K562 (cell line): ENCODE measurements around the gene AP1G2.

Experiments used
- JUN ChIP-seq, 2 experiments: sonication (generic) in 1 of 2; formaldehyde crosslinking in 1 of 2; IDR thresholded peaks; 2 replicates each; pipeline versions ENCODE4 v1.6.1 to v1.8.0; 2012 to 2022; ENCODE audit warnings: borderline replicate concordance in 2 of 2, mild to moderate bottlenecking in 2 of 2, improper control_type of control experiment in 1 of 2, low read depth in 1 of 2, low read length in 1 of 2, missing genetic modification reagents in 1 of 2
- MTA1 ChIP-seq: fragments of 450-650 bp; IDR thresholded peaks from 2 replicates; pipeline ENCODE4 v1.6.1; 2017; ENCODE audit warnings: borderline replicate concordance
- ZFP30 ChIP-seq: fragments of 250-450 bp; sonication (Bioruptor Pico); IDR thresholded peaks from 2 replicates; pipeline ENCODE4 v1.8.0; 2022; ENCODE audit warnings: moderate library complexity, mild to moderate bottlenecking, inconsistent platforms, borderline replicate concordance
- ZNF311 ChIP-seq: fragments of 250-450 bp; sonication (Bioruptor Pico); IDR thresholded peaks from 2 replicates; pipeline ENCODE4 v1.4.0; 2020; ENCODE audit warnings: mild to moderate bottlenecking, moderate library complexity
- TF ChIP-seq, protein P1 (sequence below), 2 experiments: fragments of 450-650 bp; IDR thresholded peaks; 2 replicates each; pipeline ENCODE4 v1.6.1; 2016; ENCODE audit warnings: mild to moderate bottlenecking in 2 of 2, borderline replicate concordance in 1 of 2, low read depth in 1 of 2, moderate library complexity in 1 of 2
- TF ChIP-seq, protein P2 (sequence below): conservative IDR thresholded peaks from 2 replicates; pipeline ENCODE4 v1.6.1; 2011; ENCODE audit warnings: low read depth, mild to moderate bottlenecking, low read length; ENCODE audit not compliant: control insufficient read depth

GRCh38 chr14:23542261-23542660 lies 25.3 kb downstream of the AP1G2 start:
- no peak for TF ChIP-seq ZFP30 (CRISPR knock-in tag)
- TF ChIP-seq MTA1 = no peak
- TF ChIP-seq, protein P1, sequence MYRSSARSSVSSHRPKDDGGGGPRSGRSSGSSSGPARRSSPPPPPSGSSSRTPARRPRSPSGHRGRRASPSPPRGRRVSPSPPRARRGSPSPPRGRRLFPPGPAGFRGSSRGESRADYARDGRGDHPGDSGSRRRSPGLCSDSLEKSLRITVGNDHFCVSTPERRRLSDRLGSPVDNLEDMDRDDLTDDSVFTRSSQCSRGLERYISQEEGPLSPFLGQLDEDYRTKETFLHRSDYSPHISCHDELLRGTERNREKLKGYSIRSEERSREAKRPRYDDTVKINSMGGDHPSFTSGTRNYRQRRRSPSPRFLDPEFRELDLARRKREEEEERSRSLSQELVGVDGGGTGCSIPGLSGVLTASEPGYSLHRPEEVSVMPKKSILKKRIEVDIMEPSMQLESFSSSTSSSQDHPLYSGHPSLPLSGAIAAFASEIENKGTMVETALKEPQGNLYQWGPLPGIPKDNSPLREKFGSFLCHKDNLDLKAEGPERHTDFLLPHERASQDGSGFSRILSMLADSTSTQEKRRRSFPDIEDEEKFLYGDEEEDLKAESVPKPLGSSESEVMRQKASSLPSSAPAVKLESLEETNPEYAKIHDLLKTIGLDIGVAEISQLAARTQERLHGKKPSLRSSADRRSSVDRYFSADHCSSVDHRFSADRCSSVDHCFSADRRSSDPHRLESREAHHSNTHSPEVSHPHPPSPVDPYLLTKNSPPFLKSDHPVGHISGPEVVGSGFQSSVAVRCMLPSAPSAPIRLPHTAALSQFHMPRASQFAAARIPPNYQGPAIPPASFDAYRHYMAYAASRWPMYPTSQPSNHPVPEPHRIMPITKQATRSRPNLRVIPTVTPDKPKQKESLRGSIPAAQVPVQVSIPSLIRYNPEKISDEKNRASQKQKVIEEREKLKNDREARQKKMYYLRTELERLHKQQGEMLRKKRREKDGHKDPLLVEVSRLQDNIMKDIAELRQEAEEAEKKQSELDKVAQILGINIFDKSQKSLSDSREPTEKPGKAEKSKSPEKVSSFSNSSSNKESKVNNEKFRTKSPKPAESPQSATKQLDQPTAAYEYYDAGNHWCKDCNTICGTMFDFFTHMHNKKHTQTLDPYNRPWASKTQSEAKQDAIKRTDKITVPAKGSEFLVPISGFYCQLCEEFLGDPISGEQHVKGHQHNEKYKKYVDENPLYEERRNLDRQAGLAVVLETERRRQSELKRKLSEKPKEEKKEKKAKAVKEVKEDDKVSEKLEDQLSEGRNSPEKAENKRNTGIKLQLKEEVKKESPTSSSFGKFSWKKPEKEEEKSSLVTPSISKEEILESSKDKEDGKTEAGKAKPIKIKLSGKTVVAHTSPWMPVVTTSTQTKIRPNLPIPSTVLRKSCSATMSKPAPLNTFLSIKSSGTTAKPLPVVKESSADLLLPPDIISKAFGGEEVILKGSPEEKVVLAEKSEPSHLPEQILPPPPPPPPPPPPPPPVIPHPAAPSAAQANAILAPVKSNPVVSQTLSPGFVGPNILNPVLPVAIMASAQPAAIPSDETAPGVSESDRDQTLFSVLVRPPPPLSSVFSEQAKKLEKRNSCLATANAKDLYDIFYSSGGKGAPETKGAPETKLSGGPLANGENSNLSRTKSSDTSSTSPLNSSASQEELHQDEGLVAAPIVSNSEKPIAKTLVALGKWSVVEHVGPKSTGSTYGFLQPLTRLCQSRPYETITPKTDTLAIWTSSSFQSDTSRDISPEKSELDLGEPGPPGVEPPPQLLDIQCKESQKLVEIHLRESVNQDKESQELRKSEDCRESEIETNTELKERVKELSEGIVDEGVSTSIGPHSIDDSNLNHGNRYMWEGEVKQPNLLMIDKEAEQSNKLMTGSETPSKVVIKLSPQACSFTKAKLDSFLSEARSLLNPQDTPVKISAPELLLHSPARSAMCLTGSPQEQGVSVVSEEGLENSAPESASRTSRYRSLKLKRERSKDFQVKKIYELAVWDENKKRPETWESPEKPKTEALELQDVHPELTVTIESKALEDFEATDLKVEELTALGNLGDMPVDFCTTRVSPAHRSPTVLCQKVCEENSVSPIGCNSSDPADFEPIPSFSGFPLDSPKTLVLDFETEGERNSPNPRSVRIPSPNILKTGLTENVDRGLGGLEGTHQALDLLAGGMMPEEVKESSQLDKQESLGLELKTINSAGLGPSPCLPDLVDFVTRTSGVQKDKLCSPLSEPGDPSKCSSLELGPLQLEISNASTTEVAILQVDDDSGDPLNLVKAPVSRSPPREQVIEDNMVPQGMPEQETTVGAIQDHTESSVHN (IDR thresholded peaks at IDR 0.05; ENCODE audit: borderline replicate concordance in 1 of 2, low read depth in 1 of 2) = no peak
- TF ChIP-seq, protein P2, sequence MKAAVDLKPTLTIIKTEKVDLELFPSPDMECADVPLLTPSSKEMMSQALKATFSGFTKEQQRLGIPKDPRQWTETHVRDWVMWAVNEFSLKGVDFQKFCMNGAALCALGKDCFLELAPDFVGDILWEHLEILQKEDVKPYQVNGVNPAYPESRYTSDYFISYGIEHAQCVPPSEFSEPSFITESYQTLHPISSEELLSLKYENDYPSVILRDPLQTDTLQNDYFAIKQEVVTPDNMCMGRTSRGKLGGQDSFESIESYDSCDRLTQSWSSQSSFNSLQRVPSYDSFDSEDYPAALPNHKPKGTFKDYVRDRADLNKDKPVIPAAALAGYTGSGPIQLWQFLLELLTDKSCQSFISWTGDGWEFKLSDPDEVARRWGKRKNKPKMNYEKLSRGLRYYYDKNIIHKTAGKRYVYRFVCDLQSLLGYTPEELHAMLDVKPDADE = no peak
- no peak for TF ChIP-seq JUN (IDR thresholded peaks at IDR 0.05; ENCODE audit: borderline replicate concordance, low read depth, low read length)
- no peak for TF ChIP-seq JUN (CRISPR knock-in tag; IDR thresholded peaks at IDR 0.05; ENCODE audit: borderline replicate concordance)
- TF ChIP-seq ZNF311 (CRISPR knock-in tag) = no peak
